ENCODE results near the gene AHRR.

AHRR gene

DNA sequence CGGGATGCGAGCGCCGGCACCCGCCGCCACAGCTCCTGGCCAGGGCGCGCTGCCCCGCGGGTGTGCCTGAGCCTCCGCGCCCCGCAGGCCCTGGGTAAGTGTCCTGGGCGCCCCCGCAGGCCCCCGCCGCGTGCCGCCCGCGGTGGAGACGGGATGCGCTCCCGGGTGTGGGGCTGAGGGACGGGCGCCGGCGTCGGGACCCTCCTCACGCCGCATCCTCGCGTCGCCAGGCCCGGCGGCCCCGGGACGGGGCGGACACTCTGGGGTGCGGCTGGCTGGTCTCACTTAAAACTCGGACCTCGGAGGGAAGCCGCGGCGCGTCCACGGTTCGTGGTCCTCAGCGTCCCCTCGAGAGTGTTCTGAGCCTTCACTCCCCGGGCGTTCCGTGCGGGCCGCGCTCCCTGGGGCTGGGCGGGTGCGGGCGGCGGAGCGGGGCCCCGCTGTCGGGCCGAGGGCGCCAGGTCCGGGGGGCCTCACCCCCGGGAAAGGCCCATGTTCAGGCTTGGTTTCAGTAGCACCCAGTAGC lies 275 bp downstream of the AHRR start:
- FAIRE-seq, result no peak

GRCh38 chr5:322281-322941 lies 897 bp downstream of the AHRR start:
- no peak for FAIRE-seq

DNA sequence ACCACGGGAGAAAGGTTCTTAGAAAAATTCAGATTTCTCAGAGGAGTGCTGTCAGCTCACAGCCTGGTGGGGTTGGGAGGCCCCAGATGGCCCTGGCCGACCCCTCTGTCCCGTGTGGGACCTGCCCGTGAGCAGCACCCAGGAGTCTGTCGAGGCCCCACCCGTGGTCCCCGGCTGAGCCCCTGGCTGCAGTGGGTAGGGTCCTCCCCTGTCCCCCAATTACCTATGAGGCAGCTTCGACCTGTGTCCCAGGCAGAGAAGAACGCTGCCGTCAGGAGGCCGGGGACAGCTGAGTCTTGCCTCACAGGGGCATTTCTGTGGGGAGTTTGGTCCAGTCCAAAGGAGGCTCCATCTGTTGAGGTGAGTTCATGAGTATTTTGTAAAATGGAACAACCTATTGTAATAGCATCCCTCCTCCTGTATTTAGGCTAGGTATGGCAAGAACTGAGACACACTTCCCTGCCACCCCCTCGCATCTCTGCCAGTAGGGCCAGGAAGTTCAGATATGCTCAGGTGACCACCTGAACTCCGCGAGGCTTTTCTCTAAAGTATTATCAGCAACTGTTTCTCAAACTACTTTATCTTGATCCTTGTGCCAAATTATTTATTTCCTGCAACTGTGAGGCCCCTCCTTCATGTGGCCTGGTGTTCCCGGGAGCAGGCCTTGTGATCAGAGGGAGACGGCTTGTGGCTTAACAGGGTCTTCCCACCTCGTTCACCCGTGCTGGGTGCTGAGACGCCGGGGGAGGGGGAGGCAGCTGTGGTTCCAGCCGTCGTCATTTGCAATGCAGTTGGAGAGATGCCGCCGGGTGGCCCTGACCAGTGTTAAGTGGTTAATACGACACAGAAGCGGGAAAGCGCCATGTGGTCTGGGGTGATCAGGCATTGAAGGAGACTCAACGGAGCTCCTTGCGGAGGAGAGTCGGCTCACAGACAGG lies 1.7 kb downstream of the AHRR start:
- no peak for FAIRE-seq

DNA sequence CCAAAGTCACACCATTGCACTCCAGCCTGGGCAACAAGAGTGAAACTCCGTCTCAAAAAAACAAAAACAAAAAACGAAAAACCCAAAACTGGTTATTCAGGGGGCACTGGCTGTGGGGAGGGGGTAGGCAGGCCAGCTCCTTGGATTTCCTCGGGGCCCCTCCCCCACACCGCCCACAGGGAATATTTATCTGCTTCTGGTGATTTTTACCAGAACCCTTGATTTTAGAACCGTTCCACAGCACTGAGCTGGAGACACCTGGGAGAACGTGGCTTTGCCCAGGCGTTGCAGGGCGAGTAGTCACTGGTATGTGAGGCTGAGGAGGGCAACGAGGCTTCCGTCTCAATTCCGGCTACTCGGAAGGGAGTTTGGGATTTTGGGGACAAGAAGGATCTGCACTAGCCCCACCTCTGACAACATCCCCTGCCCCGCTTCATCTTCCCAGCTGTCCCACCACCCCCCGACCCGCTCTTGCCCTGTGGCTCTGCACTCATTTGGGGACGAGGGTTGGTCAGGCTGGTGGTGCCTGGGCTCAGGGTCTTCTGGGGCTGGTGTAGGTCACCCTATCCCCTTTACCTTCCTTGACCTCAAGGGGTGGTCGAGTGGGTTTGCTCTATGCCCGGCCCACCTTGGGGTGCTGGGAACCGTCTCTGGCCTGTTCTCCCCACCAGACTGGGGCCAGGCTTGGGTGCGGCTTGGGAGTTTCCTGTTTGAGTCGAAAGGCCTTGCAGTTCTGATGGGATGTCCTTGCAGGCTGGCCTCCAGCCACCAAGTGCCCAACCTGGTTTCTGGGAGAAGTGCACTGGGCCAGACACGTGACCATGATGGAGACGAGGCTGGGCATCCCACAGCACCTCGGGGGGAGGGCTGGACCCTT lies 3.5 kb downstream of the AHRR start:
- FAIRE-seq, result no peak

DNA sequence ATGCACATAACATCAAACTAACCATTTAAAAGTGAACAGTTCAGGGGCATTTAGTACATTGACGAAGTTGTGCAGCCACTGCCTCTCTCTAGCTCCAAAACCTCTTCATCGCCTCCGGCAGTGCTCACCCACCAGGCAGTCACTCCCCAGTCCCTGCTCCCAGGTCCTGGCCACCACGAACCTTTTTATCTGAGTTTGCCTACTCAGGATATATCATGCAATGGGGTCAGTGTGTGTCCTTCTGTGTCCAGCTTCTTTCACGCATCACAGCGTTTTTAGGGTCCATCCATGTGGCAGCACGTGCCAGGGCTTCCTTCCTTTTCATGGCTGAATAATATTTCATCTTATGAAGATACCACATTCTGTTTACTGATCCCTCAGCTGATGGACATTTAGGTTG lies 4.6 kb downstream of the AHRR start:
- FAIRE-seq, result no peak

DNA sequence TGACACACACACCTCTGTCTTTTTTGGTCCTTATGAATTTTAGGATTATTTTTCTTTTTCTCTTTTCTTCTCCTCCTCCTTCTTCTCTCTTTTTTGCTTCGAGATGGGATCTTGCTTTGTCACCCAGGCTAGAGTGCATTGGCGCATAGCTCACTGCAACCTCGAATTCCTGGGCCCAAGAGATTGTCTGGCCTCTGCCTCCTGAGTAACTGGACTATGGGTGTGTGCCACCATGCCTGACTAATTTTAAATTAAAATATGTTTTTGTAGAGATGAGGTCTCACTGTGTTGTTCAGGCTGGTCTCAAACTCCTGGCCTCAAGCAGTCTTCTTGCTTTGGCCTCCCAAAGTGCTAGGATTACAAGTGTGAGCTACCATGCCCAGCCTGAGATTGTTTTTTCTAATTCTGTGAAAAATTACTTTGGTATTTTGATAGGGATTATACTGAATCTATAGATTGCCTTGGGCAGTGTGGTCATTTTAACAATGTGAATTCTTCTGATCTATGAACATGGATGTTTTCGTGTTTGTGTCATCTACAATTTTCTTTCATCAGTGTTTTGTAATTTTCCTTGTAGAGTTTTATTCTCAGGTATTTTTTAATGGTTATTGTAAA lies 7.7 kb downstream of the AHRR start:
- no peak for FAIRE-seq

DNA sequence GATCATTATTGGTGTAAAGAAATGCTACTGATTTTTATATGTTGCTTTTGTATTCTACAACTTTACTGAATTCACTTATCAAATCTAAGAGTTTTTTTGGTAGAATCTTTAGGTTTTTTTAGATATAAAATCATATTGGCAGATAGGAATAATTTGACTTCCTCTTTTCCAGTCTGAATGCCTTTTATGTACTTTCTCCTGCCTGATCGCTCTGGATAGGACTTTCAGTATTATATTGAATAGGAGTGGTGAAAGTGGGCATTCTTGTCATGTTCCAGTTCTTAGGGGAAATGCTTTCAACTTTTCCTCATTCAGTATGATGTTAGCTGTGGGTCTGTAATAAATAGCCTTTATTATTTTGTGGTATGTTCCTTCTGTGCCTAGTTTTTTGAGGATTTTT lies 8.3 kb downstream of the AHRR start:
- FAIRE-seq, result no peak

GRCh38 chr5:332843-333242 lies 11.3 kb downstream of the AHRR start:
- no peak for FAIRE-seq

GRCh38 chr5:333945-334344 lies 12.4 kb downstream of the AHRR start:
- no peak for FAIRE-seq

DNA sequence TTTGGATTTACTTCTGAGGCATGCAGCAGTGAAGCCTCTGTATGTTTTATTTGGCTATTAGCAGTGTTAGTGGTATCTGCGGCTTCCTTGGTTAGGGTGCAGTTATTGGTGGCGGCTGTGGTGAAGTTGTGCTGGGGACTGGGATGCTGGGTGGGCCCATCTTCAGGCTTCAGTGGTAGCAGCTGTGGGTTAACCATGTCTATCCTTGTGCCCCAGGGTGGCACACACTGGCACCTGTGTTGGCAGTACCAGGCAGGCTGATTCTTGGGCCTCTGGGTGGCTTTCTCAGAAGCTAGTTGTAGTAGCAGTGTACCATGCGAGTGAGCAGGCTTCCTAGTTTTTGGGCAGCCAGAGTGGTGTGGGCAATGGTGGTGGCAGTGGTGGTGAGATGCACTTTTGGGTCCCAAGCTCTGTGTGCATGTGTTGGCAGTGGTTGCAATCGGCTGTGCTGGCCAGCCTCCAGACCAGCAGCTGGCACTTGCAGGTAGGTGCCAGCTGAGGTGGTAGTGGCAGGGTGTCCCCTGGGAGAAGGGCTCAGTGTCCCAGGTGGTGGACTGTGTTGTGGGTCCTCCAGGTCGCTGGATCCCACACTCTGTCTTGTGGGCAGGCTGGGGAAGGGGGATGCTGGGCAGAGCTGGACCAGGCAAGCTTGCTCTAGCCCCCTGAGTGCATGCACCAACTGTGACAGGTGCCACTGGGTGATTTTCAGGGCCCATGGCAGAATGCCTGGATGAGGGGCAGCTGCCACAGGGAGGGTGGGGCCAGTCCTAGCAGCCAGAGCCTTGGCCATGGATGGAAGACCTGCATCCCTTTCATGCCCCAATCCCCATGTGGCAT lies 13.6 kb downstream of the AHRR start:
- no peak for FAIRE-seq

GRCh38 chr5:335740-336038 lies 14.2 kb downstream of the AHRR start:
- no peak for FAIRE-seq

GRCh38 chr5:337563-338130 lies 16.1 kb downstream of the AHRR start:
- FAIRE-seq, result no peak

DNA sequence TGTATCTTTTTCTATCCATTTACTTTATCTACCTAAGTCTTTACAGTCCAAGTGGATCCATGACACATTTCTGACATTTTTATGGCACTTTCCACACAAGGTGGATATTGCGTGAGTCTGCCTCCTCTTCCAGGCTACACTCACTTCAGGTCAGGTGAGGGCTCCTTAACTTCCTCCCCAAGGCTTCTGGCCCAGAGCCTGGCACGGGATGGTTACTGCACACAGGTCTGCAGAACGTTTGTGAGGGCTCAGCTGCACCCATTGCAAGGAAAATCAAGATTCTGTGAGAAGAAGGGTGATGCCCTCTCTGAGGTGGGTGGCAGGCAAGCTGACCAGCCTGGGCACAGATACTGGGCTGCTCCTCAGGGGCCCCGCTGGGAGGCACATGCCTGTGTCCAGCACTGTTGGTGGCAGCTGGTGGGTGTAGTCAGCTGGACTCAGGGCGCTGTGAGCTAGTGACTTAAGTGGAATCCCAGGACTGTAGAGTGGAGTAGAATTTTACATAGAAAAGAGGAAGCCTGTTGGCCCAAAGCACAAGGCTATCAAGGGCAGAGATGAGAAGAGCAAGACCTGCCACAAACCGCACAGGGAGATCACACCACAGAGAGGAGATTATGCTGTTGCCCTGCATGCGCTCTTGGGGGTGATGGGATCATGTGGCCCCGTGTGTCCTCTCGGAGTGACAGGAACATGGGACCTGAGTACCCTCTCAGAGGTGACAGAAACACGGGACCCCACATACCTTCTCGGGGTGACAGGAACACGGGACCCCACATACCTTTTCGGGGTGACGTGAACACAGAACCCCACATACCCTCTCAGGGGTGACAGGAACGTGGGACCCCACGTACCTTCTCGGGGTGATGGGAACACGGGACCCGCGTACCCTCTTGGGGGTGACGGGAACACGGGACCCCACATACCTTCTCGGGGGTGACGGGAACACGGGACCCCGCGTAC lies 21.3 kb downstream of the AHRR start:
- no peak for FAIRE-seq

DNA sequence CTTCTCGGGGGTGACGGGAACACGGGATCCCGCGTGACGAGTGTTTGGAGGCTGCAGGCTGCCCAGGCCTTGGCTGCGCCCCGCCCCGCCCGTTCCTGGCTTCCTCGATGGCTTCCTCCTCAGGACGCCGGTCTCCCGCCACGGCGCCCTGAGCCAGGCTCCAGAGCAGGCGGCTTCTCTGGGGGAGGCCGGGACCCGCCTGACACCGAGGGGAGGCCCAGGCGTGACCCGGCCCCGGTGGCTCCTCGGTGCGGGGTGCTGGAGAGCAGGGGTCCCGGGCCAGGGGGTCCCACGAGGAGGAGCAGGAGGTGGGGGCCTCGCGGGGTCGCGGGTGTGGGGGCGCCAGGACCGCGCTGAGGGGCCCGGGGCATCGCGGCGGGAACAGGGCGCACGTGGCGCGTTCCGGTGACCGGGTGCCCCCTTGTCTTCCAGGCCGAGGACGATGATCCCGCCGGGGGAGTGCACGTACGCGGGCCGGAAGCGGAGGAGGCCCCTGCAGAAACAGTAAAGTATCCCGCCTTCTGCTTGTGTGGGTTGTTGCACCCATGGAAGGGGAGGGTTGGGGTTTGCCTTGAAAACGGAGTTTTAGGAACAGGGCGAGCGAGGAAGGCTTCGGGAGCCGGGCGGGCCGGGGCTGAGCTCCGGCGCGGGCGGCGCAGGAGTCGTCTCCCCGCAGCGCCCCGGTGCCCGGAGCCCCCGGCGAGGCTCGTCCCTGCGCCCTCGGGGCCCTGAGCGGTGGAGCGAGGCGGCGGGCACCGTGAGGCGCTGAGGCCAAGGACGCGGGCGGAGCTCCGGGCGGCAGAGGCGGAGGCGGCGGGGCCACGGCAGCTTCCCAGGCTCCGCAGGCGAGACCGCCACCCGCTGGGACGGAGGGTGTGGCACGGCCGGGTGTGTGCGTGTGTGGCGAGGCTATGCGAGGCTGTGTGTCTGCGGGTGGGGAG lies 22.2 kb downstream of the AHRR start:
- FAIRE-seq, result no peak

- no peak for FAIRE-seq
Measured at GRCh38 chr5:344668-345067, 23.2 kb downstream of the AHRR start.

DNA sequence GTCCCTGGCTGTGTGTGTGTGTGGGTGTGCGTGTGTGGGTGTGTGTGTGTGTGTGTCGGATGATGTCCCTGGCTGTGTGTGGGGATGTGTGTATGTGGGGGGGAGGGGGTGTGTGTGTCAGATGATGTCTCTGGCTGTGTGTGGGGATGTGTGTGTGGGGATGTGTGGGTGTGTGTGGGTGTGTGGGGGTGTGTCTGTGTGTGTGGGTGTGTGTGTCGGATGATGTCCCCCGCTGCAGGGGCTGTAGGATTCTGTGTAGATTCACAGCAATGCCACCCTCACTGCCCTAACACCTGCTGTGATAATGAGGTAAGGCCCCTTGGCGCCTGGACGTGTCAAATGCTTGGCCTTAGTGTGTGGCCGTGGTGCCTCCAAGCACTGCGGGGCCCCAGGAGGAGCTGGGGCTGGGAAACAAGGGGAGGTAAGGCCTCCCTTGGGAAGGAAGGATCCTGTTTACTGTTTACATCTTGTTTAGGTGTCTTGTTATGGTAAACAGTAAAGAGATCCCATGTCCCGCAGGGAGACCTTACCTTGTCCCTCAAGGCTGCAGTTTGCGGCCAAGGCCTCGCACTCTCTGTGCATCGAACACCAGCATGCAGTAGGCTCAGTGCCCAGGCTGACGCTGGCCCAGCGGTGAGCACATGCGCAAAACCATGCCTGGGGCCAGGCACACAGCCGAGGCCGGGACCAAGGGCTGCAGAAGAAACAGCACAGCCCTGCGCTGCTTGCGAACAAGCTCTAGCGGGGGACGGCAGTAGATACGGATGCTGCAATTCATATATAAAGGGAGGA lies 24.1 kb downstream of the AHRR start:
- no peak for FAIRE-seq

- no peak for FAIRE-seq
Measured at GRCh38 chr5:346229-346935, 24.9 kb downstream of the AHRR start.
